ENCODE results near the gene ZNF692.

GRCh38 chr1:248811514-248812490 is 47.1 kb downstream of the ZNF692 start:
- TF ChIP-seq, protein P1, sequence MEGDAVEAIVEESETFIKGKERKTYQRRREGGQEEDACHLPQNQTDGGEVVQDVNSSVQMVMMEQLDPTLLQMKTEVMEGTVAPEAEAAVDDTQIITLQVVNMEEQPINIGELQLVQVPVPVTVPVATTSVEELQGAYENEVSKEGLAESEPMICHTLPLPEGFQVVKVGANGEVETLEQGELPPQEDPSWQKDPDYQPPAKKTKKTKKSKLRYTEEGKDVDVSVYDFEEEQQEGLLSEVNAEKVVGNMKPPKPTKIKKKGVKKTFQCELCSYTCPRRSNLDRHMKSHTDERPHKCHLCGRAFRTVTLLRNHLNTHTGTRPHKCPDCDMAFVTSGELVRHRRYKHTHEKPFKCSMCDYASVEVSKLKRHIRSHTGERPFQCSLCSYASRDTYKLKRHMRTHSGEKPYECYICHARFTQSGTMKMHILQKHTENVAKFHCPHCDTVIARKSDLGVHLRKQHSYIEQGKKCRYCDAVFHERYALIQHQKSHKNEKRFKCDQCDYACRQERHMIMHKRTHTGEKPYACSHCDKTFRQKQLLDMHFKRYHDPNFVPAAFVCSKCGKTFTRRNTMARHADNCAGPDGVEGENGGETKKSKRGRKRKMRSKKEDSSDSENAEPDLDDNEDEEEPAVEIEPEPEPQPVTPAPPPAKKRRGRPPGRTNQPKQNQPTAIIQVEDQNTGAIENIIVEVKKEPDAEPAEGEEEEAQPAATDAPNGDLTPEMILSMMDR (IDR thresholded peaks at IDR 0.05), result no peak
- TF ChIP-seq POLR2A (IDR thresholded peaks at IDR 0.05), result no peak
